GM13977 (cell line): ENCODE measurements around the gene SLC35A2.

Experiments
- DNase-seq: peaks from one replicate; pipeline ENCODE4 v3.0.0; 2012; ENCODE audit warnings: low spot score
- CTCF ChIP-seq: IDR thresholded peaks from 2 replicates; pipeline ENCODE4 v1.5.1; 2012; ENCODE audit warnings: mild to moderate bottlenecking, control low read depth; ENCODE audit not compliant: insufficient read depth; ENCODE audit errors: extremely low read depth, missing control alignments
- in situ Hi-C: fragments of 300-500 bp; cut with MboI; formaldehyde crosslinking; loops from one replicate; pipeline ENCODE4 v1.12.0; 2022; ENCODE audit warnings: low sequenced_read_pairs, low pct_unique_long_range_greater_than_20kb, mixed read lengths, inconsistent platforms; ENCODE audit not compliant: unreplicated experiment

The SLC35A2 gene

GRCh38 chrX:48937054-48937907, 25.8 kb upstream of the SLC35A2 start:
- in situ Hi-C loops = no loop called here
- peak; percentile 70 for DNase-seq
- TF ChIP-seq CTCF = peak; percentile 50

- no peak for DNase-seq
These were observed 25.1 kb upstream of the SLC35A2 start for GRCh38 chrX:48936429-48937053.

GRCh38 chrX:48935301-48935670, 23.8 kb upstream of the SLC35A2 start:
- DNase-seq = no peak
- in situ Hi-C loops = no loop called here
- TF ChIP-seq CTCF = no peak

More at GRCh38 chrX:48936429-48937053, 25.1 kb upstream of the SLC35A2 start:
- in situ Hi-C loops = no loop called here
- no peak for TF ChIP-seq CTCF

- in situ Hi-C loops = no loop called here
- no peak for TF ChIP-seq CTCF
- DNase-seq = no peak
These were observed 23.3 kb upstream of the SLC35A2 start for GRCh38 chrX:48934581-48935300.

- no peak for TF ChIP-seq CTCF
- in situ Hi-C loops = no loop called here
- DNase-seq = no peak
These were observed 22.3 kb upstream of the SLC35A2 start for GRCh38 chrX:48933757-48934156.

GRCh38 chrX:48927736-48928382, 16.4 kb upstream of the SLC35A2 start:
- in situ Hi-C loops = no loop called here
- TF ChIP-seq CTCF = no peak
- no peak for DNase-seq
